Activated naive CD4-positive, alpha-beta T cell treated with Interleukin-2 at 50 U/mL for 16 hours (primary cell): ENCODE data around the gene HEPHL1.

ENCODE experiments used
- DNase-seq: peaks from one replicate; pipeline ENCODE4 v3.0.0-alpha.2; 2020

Gene HEPHL1

GRCh38 chr11:94023856-94024255 lies 2.7 kb downstream of the HEPHL1 start:
- DNase-seq: no peak

- DNase-seq: no peak
Observed at GRCh38 chr11:94024547-94024946, 3.4 kb downstream of the HEPHL1 start.

GRCh38 chr11:94025690-94026394 lies 4.7 kb downstream of the HEPHL1 start:
- DNase-seq: no peak

- no peak for DNase-seq
Observed at GRCh38 chr11:94027210-94027609, 6.1 kb downstream of the HEPHL1 start.

- DNase-seq: no peak
Observed at GRCh38 chr11:94028436-94028835, 7.3 kb downstream of the HEPHL1 start.

GRCh38 chr11:94030059-94030458 lies 8.9 kb downstream of the HEPHL1 start:
- DNase-seq: no peak

GRCh38 chr11:94031625-94032024 lies 10.5 kb downstream of the HEPHL1 start:
- no peak for DNase-seq

GRCh38 chr11:94032066-94032465 lies 10.9 kb downstream of the HEPHL1 start:
- DNase-seq: no peak

- DNase-seq: no peak
Observed at GRCh38 chr11:94032725-94033124, 11.6 kb downstream of the HEPHL1 start.

GRCh38 chr11:94034207-94034606 lies 13.1 kb downstream of the HEPHL1 start:
- DNase-seq: no peak

- no peak for DNase-seq
Observed at GRCh38 chr11:94036096-94036495, 14.9 kb downstream of the HEPHL1 start.

- no peak for DNase-seq
Observed at GRCh38 chr11:94043241-94043640, 22.1 kb downstream of the HEPHL1 start.

- no peak for DNase-seq
Observed at GRCh38 chr11:94046796-94047195, 25.6 kb downstream of the HEPHL1 start.

GRCh38 chr11:94048032-94048709 lies 27.0 kb downstream of the HEPHL1 start:
- DNase-seq: no peak

GRCh38 chr11:94049351-94049750 lies 28.2 kb downstream of the HEPHL1 start:
- no peak for DNase-seq

GRCh38 chr11:94058630-94059029 lies 37.5 kb downstream of the HEPHL1 start:
- no peak for DNase-seq

- DNase-seq: no peak
Observed at GRCh38 chr11:94059065-94059464, 37.9 kb downstream of the HEPHL1 start.

- DNase-seq: no peak
Observed at GRCh38 chr11:94060401-94060800, 39.2 kb downstream of the HEPHL1 start.

GRCh38 chr11:94062360-94062759 lies 41.2 kb downstream of the HEPHL1 start:
- no peak for DNase-seq

- DNase-seq: no peak
Observed at GRCh38 chr11:94066901-94067429, 45.8 kb downstream of the HEPHL1 start.

GRCh38 chr11:94068764-94069163 lies 47.6 kb downstream of the HEPHL1 start:
- DNase-seq: no peak

GRCh38 chr11:94077552-94078293 lies 56.6 kb downstream of the HEPHL1 start:
- DNase-seq: no peak

GRCh38 chr11:94084164-94084563 lies 63.0 kb downstream of the HEPHL1 start:
- DNase-seq: no peak

GRCh38 chr11:94088906-94089305 lies 67.8 kb downstream of the HEPHL1 start:
- DNase-seq: no peak
